SK-N-MC (cell line): ENCODE results near the gene SMYD3.

Source experiments
- DNase-seq: peaks from one replicate; pipeline ENCODE4 v3.0.0-alpha.2; 2011; ENCODE audit warnings: low read depth, low spot score
- H3K27ac ChIP-seq: fragments of 200-600 bp; sonication (generic); 2 replicates; pipeline ENCODE4 v1.5.1; 2016; ENCODE audit warnings: mixed run types
- H3K36me3 ChIP-seq: fragments of 200-600 bp; sonication (generic); 2 replicates; pipeline ENCODE4 v1.6.1; 2017; ENCODE audit warnings: antibody characterized with exemption, low read length, mixed read lengths; ENCODE audit not compliant: insufficient read depth
- H3K4me3 ChIP-seq: fragments of 200-600 bp; sonication (generic); 2 replicates; pipeline ENCODE4 v1.5.1; 2016
- H3K9ac ChIP-seq: fragments of 200-600 bp; sonication (generic); 2 replicates; pipeline ENCODE4 v1.8.0; 2017; ENCODE audit warnings: mixed run types, mixed read lengths; ENCODE audit not compliant: insufficient read length
- H3K9me3 ChIP-seq: fragments of 200-600 bp; sonication (generic); 2 replicates; pipeline ENCODE4 v1.6.1; 2017; ENCODE audit warnings: low read depth, mild to moderate bottlenecking, antibody characterized with exemption, low read length, moderate library complexity, mixed read lengths
- EZH2 ChIP-seq: fragments of 200-600 bp; sonication (generic); IDR thresholded peaks from one replicate; pipeline ENCODE4 v1.6.1; 2017; ENCODE audit warnings: antibody characterized with exemption
- FOXP2 ChIP-seq: optimal IDR thresholded peaks from 2 replicates; pipeline ENCODE3; 2011; ENCODE audit warnings: mild to moderate bottlenecking, moderate library complexity; ENCODE audit not compliant: insufficient read depth; ENCODE audit errors: extremely low read length, control extremely low read depth
- POLR2AphosphoS5 ChIP-seq: IDR thresholded peaks from 2 replicates; pipeline ENCODE4 v1.6.1; 2012; ENCODE audit warnings: mild to moderate bottlenecking, low read depth, low read length, borderline replicate concordance

SMYD3 gene

DNA sequence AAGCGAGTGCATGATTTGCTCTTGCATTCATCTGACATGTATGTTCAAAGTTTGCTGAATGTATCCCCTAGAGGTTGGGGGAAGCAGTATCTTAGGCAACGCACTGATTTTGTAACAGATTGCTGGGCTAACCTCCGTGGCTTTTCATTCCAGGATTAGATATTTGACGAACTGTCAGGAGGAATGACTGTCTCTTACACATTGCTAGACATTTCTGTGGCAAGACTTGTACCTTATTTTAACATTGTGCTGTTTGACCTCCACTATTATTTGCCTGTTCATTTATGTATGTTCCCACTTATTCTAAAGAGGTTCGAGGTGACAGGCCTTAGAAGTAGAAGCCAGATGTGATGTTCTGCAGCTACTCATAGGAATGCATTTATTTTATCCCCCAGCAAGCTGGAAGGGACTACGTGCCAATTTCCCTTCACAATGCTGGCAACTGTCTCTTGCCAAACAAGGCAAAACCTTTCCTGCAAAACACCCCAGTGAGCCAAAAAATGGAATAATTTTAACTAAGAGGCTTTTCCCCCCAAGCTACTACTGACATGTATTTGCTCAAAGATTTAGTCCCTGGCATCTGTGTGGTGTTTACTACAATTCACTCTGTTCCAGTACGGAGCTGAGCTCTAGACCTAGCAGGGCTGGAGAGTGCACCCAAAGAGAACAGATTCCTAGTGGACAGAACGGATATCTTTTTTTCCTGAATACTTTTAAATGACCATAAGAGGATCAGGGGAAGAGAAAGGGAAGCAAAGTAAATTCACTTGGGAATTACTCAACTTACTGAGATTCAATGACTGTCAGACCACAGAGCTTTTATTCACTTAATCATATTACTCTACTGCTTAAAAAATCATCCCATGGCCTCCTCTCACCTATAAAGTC is 646.2 kb downstream of the SMYD3 start:
- H3K27ac ChIP-seq = no peak overlapping the region

DNA sequence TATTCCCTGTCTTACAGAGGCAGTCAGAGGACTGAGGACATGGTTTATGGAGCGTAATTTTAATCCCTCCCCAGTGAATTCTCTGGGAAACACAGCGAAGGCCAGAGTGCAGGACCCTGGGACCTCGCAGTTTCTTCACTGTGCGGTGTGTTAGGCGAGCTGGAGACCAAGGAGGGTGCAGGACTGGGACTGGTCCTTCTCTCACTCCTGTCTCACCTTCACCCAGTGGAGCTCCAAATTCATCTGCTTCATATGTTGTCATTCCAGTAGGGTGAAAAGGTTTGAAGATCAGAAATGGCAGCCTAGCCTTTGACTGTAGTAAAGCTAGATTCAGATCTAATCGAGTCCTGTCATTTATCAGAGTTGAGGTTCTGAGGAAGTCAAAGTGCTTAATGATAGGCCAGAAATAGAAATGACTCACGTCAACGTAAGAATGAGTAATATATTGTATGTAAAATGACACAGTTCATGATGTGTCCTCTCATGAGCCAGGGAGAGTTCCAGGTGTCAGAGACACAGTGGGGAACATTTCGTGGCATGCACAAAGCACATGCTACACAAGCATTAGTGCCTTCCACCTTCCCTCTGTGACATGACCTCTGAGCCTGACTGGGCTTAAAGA is 647.5 kb downstream of the SMYD3 start:
- no peak overlapping the region for H3K4me3 ChIP-seq
- H3K9ac ChIP-seq = no peak overlapping the region
- no peak for TF ChIP-seq EZH2
- no peak for TF ChIP-seq FOXP2
- TF ChIP-seq POLR2AphosphoS5 = no peak
- DNase-seq = no peak
- no peak overlapping the region for H3K27ac ChIP-seq
- no peaks in the 10 kb centered on the region for H3K36me3 ChIP-seq
- H3K9me3 ChIP-seq = no peaks in the 10 kb centered on the region

More for the DNA sequence above, 646.2 kb downstream of the SMYD3 start:
- H3K9ac ChIP-seq = no peak overlapping the region
- DNase-seq = no peak
- H3K4me3 ChIP-seq = 0 out of 2 replicates have a peak overlapping the region, but pooled peaks have one; percentile 7
- TF ChIP-seq POLR2AphosphoS5 (no peak), EZH2 (no peak), FOXP2 (no peak)
- no peaks in the 10 kb centered on the region for H3K9me3 ChIP-seq
- no peaks in the 10 kb centered on the region for H3K36me3 ChIP-seq

DNA sequence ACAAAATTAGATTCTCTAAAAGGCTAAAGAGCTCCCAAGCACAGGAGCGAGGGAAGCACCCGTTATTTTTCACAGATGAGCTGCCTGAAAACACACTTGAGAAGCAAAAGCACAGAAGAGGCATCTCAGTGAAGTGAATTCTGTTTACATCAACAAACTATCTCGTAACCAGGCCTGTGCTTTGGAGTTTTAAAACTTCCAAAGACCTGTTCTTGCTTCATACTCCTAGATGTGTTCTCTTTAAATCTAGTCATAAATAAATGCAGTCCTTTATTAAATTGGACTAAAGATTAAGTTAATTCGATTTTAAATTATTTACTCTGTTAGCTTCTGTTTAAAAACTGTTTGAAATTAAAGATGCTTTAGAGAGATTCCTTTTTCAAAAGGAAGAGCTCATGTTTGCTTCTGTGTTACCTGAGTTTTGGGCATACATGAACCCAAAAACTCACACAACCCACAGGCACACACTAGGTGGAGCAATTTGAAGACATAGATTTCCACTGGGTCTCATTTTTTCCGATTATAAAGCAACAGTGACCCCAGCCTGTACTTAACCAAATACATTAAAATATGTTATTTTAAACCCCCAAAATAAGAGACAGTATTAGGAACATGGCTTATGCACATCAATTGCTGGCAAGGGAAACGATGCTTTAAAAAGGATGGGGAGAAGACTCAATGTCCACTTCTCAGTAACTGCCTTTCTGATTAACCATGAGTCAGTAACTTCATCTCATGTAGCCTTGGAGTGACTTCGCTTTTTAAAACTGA is 648.2 kb downstream of the SMYD3 start:
- no peaks in the 10 kb centered on the region for H3K36me3 ChIP-seq
- no peak for TF ChIP-seq FOXP2
- no peak overlapping the region for H3K9ac ChIP-seq
- no peak for DNase-seq
- no peak overlapping the region for H3K4me3 ChIP-seq
- no peak overlapping the region for H3K27ac ChIP-seq
- no peaks in the 10 kb centered on the region for H3K9me3 ChIP-seq

DNA sequence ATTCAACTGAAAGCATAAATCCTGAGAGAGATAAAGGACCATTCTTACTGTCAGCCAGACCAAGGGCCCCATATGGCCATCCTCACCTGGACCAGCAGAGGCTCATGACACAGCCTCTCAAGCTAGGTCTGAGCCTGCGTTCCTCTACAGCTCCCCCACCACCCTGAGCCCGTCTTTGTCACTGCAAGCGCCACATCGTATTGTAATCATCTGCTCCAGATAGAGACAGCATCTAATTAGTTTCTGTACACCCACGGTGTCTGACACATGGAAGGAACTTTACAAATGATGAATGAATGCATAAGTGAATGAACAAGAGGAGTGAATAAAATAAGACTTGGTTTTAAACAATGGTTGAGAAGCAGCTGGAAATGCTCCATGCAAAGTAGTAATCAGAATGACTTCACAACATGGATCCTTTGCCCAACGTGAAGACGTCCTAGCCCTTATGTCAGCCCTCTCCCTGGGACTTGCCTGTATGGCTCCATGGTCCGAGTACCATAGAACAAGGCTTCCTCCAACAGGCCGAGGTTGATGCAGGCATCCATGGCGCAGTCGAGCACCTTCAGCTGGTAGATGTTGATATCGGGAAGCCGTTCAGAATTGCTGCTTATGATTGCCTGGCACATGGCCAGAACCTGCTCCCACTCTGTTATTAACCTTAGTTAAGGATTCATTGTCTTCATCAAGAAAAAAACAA is 648.9 kb downstream of the SMYD3 start:
- no peak overlapping the region for H3K9ac ChIP-seq
- no peak for TF ChIP-seq FOXP2
- no peak for TF ChIP-seq POLR2AphosphoS5
- no peak for TF ChIP-seq EZH2

DNA sequence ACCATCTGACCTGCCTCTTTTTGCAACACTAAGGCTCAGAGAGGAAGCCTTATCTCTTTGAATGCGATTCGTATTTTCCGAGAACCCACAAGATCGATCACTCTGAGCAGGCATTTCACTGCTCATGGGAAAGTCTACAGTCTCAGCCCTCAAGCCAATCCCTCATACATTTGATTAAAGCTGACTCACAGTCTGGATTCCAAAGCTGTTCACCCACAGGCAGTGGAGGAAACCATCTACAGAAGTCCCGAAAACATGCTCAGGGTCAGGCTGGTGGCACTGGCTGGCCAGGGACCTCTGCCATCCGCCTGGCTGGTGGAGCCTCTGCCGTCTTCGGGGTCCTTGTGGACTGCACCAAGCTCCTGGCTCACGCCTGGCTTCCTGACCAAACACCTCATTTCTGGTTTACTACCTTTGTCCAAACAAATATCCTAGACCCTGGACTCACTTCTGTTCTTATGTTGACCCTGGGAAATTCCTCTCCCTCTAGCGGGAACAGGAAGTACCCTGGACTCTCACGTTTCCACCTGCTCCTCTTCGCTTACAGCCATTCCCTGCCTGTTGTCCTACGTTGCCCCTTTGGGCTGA is 650.0 kb downstream of the SMYD3 start:
- H3K4me3 ChIP-seq = no peak overlapping the region
- no peak overlapping the region for H3K9ac ChIP-seq
- H3K9me3 ChIP-seq = no peaks in the 10 kb centered on the region
- TF ChIP-seq POLR2AphosphoS5 = no peak
- no peak for TF ChIP-seq EZH2
- TF ChIP-seq FOXP2 = no peak
- no peaks in the 10 kb centered on the region for H3K36me3 ChIP-seq
- no peak overlapping the region for H3K27ac ChIP-seq
- no peak for DNase-seq

More for the DNA sequence above, 648.9 kb downstream of the SMYD3 start:
- Histone ChIP-seq H3K27ac (no peak overlapping the region), H3K36me3 (no peaks in the 10 kb centered on the region), H3K9me3 (no peaks in the 10 kb centered on the region), H3K4me3 (no peak overlapping the region)
- no peak for DNase-seq

DNA sequence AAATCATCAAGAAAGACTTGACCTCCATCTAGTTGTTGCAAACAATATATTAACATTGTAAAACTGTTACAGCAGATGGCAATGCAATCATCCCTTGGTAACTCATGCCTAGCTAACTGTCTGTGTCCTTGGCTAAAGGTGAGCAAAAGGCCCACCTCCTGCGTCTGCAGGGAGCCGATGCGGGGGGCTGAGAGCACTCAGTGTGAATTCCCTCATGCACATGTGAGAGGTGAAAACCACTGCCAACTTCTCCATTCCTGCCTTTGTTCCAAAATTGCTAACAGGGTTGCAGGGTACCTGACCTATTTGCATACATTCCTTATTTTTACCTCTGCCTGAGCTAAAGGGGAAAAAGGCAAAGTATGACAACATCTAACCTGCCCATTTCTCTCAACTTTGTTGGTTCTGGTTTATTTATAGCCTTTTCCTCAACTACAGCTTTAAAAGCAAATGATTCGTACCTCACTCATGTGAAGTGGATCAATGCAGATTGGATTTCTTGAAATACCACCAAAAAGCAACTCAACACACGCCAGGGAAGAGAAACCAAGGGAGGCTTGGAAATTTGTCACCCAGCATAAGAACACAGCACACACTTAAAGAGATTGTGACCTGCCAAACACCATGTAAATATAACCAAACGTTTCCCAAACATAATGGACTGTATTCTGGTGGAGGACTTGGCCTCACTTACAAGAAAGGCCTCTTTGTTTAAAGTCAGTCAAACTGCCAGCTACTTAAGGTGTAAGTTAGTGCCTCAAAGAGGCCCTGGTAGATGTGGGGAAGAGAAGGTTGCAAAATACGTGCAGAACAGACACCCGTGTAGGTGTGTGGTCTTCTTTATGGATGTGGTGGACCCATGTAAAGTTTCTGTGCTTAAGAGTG is 651.0 kb downstream of the SMYD3 start:
- H3K9me3 ChIP-seq = no peaks in the 10 kb centered on the region
- no peak overlapping the region for H3K27ac ChIP-seq
- H3K9ac ChIP-seq = no peak overlapping the region
- TF ChIP-seq EZH2 = no peak
- no peak for TF ChIP-seq POLR2AphosphoS5
- no peak for TF ChIP-seq FOXP2
- no peak for DNase-seq
- H3K36me3 ChIP-seq = no peaks in the 10 kb centered on the region
- H3K4me3 ChIP-seq = no peak overlapping the region

DNA sequence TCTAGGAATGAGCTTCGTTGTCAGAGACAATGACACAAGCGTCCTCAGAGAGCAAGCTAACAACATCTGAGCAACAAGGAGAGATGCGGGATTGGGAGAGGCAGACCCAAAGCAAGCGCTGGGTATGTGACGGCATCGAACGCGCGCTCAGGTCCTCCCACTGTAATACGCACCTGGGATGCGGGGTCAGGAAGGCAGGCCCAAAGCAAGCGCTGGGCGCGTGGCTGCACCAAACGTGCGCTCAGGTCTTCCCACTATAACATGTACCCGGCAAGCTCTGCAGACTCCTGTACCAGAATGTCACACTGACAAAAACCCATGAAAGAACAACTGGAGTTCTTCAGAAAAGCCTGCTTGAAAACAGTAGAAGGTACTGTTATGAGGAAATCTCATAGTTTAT is 653.8 kb downstream of the SMYD3 start:
- H3K36me3 ChIP-seq = no peaks in the 10 kb centered on the region
- no peak overlapping the region for H3K9ac ChIP-seq
- H3K27ac ChIP-seq = no peak overlapping the region
- no peaks in the 10 kb centered on the region for H3K9me3 ChIP-seq
- DNase-seq = no peak
- TF ChIP-seq FOXP2 (no peak), EZH2 (no peak), POLR2AphosphoS5 (no peak)
- no peak overlapping the region for H3K4me3 ChIP-seq
